Neural progenitor cell (in vitro differentiated cells): Measurements from ENCODE around the gene RNF31. TPM values are rescaled to one million over a fixed set of nuclear protein-coding genes. Genes with fewer than 3 reads are reported as not detected.

Experiments used
- DNase-seq: peaks from one replicate; pipeline ENCODE4 v3.0.0-alpha.2; 2016; ENCODE audit warnings: low spot score
- H2AFZ ChIP-seq: fragments of 200-600 bp; sonication (generic); replicated peaks from 2 replicates; pipeline ENCODE4 v1.6.1; 2016; ENCODE audit warnings: antibody characterized with exemption
- H3F3A ChIP-seq: fragments of 200-600 bp; sonication (generic); 2 replicates; pipeline ENCODE4 v1.6.1; 2016; ENCODE audit warnings: antibody characterized with exemption, low read depth
- H3K27ac ChIP-seq: fragments of 200-600 bp; sonication (generic); 2 replicates; pipeline ENCODE4 v1.5.1; 2016; ENCODE audit warnings: mild to moderate bottlenecking
- H3K27me3 ChIP-seq: fragments of 200-600 bp; sonication (generic); 2 replicates; pipeline ENCODE4 v1.6.1; 2016; ENCODE audit warnings: mild to moderate bottlenecking, moderate library complexity
- H3K36me3 ChIP-seq: fragments of 200-600 bp; sonication (generic); 2 replicates; pipeline ENCODE4 v1.5.1; 2016
- H3K4me1 ChIP-seq: fragments of 200-600 bp; sonication (generic); 2 replicates; pipeline ENCODE4 v1.6.1; 2016; ENCODE audit warnings: mixed run types
- H3K4me2 ChIP-seq: fragments of 200-600 bp; sonication (generic); 2 replicates; pipeline ENCODE4 v1.6.1; 2016
- H3K4me3 ChIP-seq: fragments of 200-600 bp; sonication (generic); 2 replicates; pipeline ENCODE4 v1.5.1; 2016
- H3K79me2 ChIP-seq: fragments of 200-600 bp; sonication (generic); 2 replicates; pipeline ENCODE4 v1.6.1; 2016; ENCODE audit warnings: low read depth
- H3K9ac ChIP-seq: fragments of 200-600 bp; sonication (generic); 2 replicates; pipeline ENCODE4 v1.6.1; 2016
- H3K9me3 ChIP-seq: fragments of 200-600 bp; sonication (generic); 2 replicates; pipeline ENCODE4 v1.5.1; 2016; ENCODE audit warnings: low read depth
- H4K20me1 ChIP-seq: fragments of 200-600 bp; sonication (generic); 2 replicates; pipeline ENCODE4 v1.6.1; 2016; ENCODE audit warnings: low read depth
- H3K27ac Mint-ChIP-seq: 3 replicates; pipeline ENCODE4 v1.8.0; 2021; ENCODE audit warnings: mixed read lengths
- H3K27me3 Mint-ChIP-seq: 2 replicates; pipeline ENCODE4 v1.8.0; 2022; ENCODE audit warnings: low read depth, mild to moderate bottlenecking, inconsistent platforms, moderate library complexity, mixed read lengths; ENCODE audit not compliant: insufficient read depth
- H3K36me3 Mint-ChIP-seq: 3 replicates; pipeline ENCODE4 v1.8.0; 2021; ENCODE audit warnings: mixed read lengths
- H3K4me1 Mint-ChIP-seq: 3 replicates; pipeline ENCODE4 v1.8.0; 2021; ENCODE audit warnings: mixed read lengths
- H3K4me3 Mint-ChIP-seq: 3 replicates; pipeline ENCODE4 v1.8.0; 2021; ENCODE audit warnings: mild to moderate bottlenecking, moderate library complexity, mixed read lengths
- H3K9me3 Mint-ChIP-seq: 3 replicates; pipeline ENCODE4 v1.8.0; 2020; ENCODE audit warnings: mixed read lengths
- EZH2 ChIP-seq: fragments of 200-600 bp; sonication (generic); IDR thresholded peaks from 2 replicates; pipeline ENCODE4 v1.6.1; 2017; ENCODE audit warnings: antibody characterized with exemption, mild to moderate bottlenecking, moderate library complexity
- EZH2phosphoT487 ChIP-seq: fragments of 200-600 bp; sonication (generic); IDR thresholded peaks from 2 replicates; pipeline ENCODE4 v1.6.1; 2017; ENCODE audit warnings: antibody characterized with exemption
- total RNA-seq: library from RNA; depleted of rRNA; stranded (reverse); fragments of >200 nt; gene quantifications from 2 replicates; pipeline ENCODE4 v1.2.3, GENCODE V29; 2015; ENCODE audit warnings: low replicate concordance
- TF ChIP-seq, protein P1 (sequence below): fragments of 200-600 bp; sonication (generic); IDR thresholded peaks from 2 replicates; pipeline ENCODE4 v1.5.1; 2017; ENCODE audit warnings: antibody characterized with exemption, mild to moderate bottlenecking

Gene RNF31
- total RNA-seq, 1 donor from 2014 or later, result 28.8 TPM

GRCh38 chr14:24156840-24157239 is 9.5 kb downstream of the RNF31 start:
- Mint-ChIP-seq H3K9me3 (no peaks in the 10 kb centered on the region), H3K4me3 (no peak overlapping the region), H3K27me3 (peaks cover 2% of the 10 kb centered on the region), H3K27ac (no peak overlapping the region), H3K36me3 (peaks cover 19% of the 10 kb centered on the region), H3K4me1 (peaks cover 11% of the 10 kb centered on the region)
- TF ChIP-seq EZH2 (no peak), EZH2phosphoT487 (no peak)
- TF ChIP-seq, protein P1, sequence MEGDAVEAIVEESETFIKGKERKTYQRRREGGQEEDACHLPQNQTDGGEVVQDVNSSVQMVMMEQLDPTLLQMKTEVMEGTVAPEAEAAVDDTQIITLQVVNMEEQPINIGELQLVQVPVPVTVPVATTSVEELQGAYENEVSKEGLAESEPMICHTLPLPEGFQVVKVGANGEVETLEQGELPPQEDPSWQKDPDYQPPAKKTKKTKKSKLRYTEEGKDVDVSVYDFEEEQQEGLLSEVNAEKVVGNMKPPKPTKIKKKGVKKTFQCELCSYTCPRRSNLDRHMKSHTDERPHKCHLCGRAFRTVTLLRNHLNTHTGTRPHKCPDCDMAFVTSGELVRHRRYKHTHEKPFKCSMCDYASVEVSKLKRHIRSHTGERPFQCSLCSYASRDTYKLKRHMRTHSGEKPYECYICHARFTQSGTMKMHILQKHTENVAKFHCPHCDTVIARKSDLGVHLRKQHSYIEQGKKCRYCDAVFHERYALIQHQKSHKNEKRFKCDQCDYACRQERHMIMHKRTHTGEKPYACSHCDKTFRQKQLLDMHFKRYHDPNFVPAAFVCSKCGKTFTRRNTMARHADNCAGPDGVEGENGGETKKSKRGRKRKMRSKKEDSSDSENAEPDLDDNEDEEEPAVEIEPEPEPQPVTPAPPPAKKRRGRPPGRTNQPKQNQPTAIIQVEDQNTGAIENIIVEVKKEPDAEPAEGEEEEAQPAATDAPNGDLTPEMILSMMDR, result no peak
- H3K4me1 ChIP-seq, result no peaks in the 10 kb centered on the region
- no peak overlapping the region for H2AFZ ChIP-seq
- H3K36me3 ChIP-seq, result peaks cover 4% of the 10 kb centered on the region
- peaks cover 5% of the 10 kb centered on the region for H4K20me1 ChIP-seq
- no peak overlapping the region for H3K9ac ChIP-seq
- H3F3A ChIP-seq, result peaks cover 8% of the 10 kb centered on the region
- H3K4me2 ChIP-seq, result no peak overlapping the region
- H3K4me3 ChIP-seq, result no peak overlapping the region
- H3K27ac ChIP-seq, result no peak overlapping the region
- no peaks in the 10 kb centered on the region for H3K27me3 ChIP-seq
- H3K79me2 ChIP-seq, result no peaks in the 10 kb centered on the region
- no peaks in the 10 kb centered on the region for H3K9me3 ChIP-seq
- DNase-seq, result no peak

DNA sequence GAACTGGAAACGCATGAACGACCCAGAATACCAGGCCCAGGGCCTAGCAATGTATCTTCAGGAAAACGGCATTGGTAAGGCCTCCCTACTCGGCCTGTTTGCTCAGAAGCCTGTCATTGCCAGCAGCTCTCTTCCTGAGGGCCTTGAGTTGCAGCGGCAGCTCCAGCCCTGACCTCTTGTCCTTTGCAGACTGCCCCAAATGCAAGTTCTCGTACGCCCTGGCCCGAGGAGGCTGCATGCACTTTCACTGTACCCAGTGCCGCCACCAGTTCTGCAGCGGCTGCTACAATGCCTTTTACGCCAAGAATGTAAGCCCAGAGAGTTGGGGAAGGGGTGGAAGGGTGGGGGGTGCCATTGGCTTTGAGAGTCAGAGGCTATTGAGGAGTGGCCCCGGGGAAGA is 10.0 kb downstream of the RNF31 start:
- H3F3A ChIP-seq, result peaks cover 8% of the 10 kb centered on the region
- Mint-ChIP-seq H3K27me3 (peaks cover 2% of the 10 kb centered on the region), H3K9me3 (no peaks in the 10 kb centered on the region), H3K4me3 (no peak overlapping the region), H3K36me3 (peaks cover 16% of the 10 kb centered on the region), H3K27ac (no peak overlapping the region), H3K4me1 (peaks cover 12% of the 10 kb centered on the region)
- no peaks in the 10 kb centered on the region for H3K79me2 ChIP-seq
- no peak for TF ChIP-seq EZH2phosphoT487
- TF ChIP-seq, protein P1, result no peak
- no peak for TF ChIP-seq EZH2
- no peaks in the 10 kb centered on the region for H3K27me3 ChIP-seq
- H3K4me2 ChIP-seq, result no peak overlapping the region
- H3K9ac ChIP-seq, result no peak overlapping the region
- no peak overlapping the region for H3K27ac ChIP-seq
- peaks cover 4% of the 10 kb centered on the region for H3K36me3 ChIP-seq
- no peaks in the 10 kb centered on the region for H3K4me1 ChIP-seq
- DNase-seq, result no peak
- peaks cover 5% of the 10 kb centered on the region for H4K20me1 ChIP-seq
- no peak overlapping the region for H2AFZ ChIP-seq
- no peak overlapping the region for H3K4me3 ChIP-seq
- no peaks in the 10 kb centered on the region for H3K9me3 ChIP-seq

GRCh38 chr14:24159777-24160498 is 12.6 kb downstream of the RNF31 start:
- Mint-ChIP-seq H3K36me3 (peaks cover 18% of the 10 kb centered on the region), H3K4me3 (no peak overlapping the region), H3K27ac (no peak overlapping the region), H3K4me1 (peaks cover 12% of the 10 kb centered on the region), H3K9me3 (no peaks in the 10 kb centered on the region), H3K27me3 (peaks cover 4% of the 10 kb centered on the region)
- H3K27ac ChIP-seq, result no peak overlapping the region
- H2AFZ ChIP-seq, result no peak overlapping the region
- no peaks in the 10 kb centered on the region for H3K4me1 ChIP-seq
- no peaks in the 10 kb centered on the region for H3K79me2 ChIP-seq
- peaks cover 8% of the 10 kb centered on the region for H3F3A ChIP-seq
- no peak overlapping the region for H3K4me2 ChIP-seq
- H3K9me3 ChIP-seq, result no peaks in the 10 kb centered on the region
- peaks cover 5% of the 10 kb centered on the region for H4K20me1 ChIP-seq
- H3K9ac ChIP-seq, result no peak overlapping the region
- H3K27me3 ChIP-seq, result no peaks in the 10 kb centered on the region
- TF ChIP-seq, protein P1, result no peak
- no peaks in the 10 kb centered on the region for H3K36me3 ChIP-seq
- H3K4me3 ChIP-seq, result no peak overlapping the region
- DNase-seq, result no peak
